HG03460 (cell line): ENCODE results near the gene ZNF302.
"Not testable (repeated sequence)": the region's sequence is repeated elsewhere in the genome, so short reads cannot be mapped to it uniquely, and the experiment has no call there.

Source experiments
- ATAC-seq: cut with Tn5 transposase; IDR thresholded peaks from one replicate; pipeline ENCODE4 v1.9.1; 2021; ENCODE audit not compliant: unreplicated experiment

ZNF302 gene

DNA sequence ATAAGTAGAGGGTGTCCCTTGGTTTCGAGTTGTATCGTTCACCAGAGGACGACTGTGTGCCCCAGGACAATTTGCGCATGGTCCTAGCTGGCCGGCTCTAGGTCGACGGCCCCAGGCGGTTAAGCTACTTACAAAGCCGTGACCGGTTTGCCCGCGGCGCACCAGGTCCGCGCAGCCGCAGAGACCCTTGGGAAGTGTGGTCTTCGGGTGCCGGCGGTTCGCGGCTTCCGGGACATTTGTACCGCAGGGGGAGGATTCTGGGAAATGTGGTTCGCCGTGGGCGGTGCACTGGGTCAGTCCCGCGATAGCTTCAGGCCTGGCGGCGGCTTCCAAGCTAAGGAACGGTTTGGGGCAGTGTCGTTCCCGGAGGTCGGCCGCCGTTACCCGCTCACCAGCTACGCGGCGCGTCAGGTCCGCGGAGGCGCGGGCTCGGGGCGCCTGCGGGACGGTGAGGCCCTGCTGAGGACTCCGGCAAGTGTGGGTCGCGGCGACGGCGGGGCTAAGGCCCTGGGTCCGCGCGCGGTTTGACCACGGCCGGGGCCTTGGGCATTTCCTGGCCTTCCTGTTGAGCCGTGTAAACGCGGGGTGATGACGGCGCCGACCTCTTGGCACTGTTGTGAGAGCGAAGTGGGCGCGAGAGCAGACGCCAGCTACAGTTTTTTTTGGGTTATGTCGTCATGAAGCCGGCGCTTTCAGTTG is at the start of gene ZNF302:
Gene ZNF302, plus strand, starts transcription at position 293 of the 699 bp plus-strand sequence. CDS start 1,127 bp downstream, outside the sequence.
- peak; percentile 83 for ATAC-seq

- ATAC-seq = no peak
These were observed 43.7 kb upstream of the ZNF302 start for GRCh38 chr19:34633802-34634201.

DNA sequence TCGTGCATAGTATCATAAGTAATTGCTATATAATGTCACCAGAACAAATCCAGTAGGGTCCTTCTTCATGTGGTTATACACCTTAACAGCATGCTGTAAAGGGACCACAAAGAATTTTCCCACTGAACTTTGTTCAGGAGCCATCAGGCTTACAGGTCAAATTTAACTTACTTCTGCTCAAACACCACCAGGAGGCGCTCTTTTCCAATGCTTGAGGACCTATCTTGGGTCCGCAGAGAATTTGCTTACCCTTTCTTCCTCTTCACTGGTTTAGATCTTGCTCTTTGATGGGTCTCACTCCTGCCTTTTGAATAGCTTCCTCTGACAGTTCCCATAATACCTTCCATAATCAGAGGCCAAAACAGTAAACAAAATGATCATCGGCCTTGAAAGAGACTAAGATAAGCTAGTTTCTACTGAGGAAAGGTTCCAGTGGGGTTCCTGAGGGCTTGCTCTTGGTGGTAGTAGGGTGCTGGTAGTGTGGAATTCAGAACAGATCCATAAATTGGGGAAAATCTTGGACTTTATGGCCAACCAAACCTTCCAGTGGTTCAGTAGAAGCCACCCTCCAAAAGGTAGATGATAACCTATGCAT is 37.9 kb upstream of the ZNF302 start:
- ATAC-seq = no peak

GRCh38 chr19:34642241-34642640 is 35.2 kb upstream of the ZNF302 start:
- ATAC-seq = no peak

GRCh38 chr19:34644991-34645461 is 32.5 kb upstream of the ZNF302 start:
- no peak for ATAC-seq

DNA sequence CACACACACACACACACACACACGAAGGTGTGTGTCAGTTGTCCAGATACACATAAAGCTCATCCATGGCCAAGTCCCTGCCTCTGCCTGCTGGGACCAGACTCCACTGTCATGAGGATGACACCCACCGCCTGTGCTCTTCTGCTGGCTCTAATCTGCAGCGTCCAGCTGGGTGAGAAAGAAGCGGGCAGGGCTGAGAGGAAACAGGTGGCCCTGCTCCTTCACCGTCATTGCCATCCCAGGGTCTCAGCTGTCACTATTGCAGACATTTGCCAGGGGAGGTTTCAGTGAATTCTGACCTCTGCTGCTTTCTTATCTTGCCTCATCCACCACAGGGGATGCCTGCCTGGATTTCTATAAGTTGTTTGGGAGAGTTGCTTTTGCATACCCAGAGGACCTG is 31.9 kb upstream of the ZNF302 start:
- ATAC-seq = no peak

DNA sequence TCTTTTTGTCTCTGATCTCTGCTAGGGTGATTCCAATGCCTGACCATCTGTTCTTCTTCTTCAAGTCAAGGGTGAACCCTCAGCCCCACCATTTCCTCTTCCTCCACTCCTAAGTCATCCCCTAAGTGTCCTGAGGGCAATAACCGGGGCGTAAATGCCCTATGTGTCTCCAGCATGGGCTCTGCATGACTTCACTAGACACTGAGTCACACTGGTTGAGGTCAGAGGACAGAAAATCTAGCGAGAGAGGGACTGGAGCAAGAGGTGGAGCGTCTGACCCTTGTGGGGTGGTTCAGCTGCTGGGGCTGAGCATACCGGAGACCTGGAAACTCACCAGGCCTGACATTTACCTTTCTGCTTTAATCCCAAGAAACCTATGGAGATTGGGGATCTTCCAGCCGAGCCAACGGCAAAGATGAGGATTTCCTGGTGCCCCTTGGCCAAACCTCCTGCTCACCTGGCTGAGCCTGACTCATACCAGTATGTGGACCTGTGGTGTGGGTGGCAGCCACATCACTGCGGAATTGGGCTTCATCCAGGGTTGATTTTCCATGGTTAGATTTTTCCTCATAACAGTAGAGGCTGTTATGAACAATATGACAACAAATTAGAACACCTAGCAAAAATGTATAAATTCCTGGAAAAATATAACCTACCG is 27.5 kb upstream of the ZNF302 start:
- no peak for ATAC-seq

DNA sequence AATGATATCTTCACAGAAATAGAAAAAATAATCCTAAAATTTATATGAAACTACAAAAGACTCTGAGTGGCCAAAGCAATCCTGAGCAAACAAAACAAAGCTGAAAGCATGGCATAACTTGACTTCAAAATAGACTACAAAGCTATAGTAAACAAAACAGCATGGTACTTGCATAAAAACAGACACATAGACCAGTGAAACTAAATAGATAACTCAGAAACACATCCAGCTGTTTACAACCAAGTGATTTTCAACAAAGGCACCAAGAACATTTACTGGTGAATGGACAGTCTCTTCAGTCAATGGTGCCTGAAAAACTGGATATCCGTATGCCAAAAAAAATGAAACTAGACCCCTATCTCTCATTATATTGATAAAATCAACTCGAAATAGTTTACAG is 25.7 kb upstream of the ZNF302 start:
- no peak for ATAC-seq

GRCh38 chr19:34654796-34655195 is 22.7 kb upstream of the ZNF302 start:
- ATAC-seq = no peak

- ATAC-seq = no peak
These were observed 21.8 kb upstream of the ZNF302 start for GRCh38 chr19:34655651-34656050.

- ATAC-seq = no peak
These were observed 16.1 kb upstream of the ZNF302 start for GRCh38 chr19:34661357-34661756.

DNA sequence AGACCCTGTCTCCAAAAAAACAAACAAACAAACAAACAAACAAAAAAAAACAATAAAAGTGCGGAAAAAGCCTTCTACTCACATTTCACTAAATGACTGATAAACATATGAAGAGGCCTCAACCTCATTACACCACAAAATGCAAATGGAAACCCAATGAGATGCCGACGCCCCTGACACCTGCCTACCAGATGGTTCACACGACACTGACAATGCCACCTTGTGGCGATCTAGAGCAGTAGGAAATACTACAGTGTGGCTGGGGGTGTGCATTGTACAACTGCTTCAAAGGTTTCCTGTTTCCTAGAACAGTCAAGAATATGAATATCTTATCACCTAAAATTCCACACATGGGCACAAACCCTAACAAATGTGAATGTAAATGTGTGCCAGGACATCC is 14.6 kb upstream of the ZNF302 start:
- ATAC-seq = no peak

DNA sequence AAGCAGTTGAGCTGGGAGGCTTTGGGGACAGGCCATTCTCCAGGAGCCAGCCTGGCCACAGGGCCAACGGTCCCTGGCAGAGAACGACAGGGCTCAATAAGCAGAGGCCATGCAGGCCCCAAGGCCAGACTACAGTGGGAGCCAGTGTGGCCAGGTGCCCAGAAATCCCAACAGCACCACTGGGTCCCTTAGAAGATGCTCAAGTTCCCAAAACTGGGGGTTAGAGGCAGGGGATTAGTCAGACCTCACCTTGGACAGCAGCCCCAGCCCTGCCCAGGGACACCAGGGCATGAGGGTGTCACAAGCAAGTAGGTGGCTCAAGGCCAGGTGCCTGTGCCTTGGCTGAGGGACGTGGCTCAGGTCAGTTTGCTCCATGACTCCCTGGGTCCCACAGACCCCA is 13.3 kb upstream of the ZNF302 start:
- no peak for ATAC-seq

- ATAC-seq = no peak
These were observed 12.6 kb upstream of the ZNF302 start for GRCh38 chr19:34664870-34665269.

- ATAC-seq = not testable (repeated sequence)
These were observed 12.2 kb upstream of the ZNF302 start for GRCh38 chr19:34665275-34665674.

DNA sequence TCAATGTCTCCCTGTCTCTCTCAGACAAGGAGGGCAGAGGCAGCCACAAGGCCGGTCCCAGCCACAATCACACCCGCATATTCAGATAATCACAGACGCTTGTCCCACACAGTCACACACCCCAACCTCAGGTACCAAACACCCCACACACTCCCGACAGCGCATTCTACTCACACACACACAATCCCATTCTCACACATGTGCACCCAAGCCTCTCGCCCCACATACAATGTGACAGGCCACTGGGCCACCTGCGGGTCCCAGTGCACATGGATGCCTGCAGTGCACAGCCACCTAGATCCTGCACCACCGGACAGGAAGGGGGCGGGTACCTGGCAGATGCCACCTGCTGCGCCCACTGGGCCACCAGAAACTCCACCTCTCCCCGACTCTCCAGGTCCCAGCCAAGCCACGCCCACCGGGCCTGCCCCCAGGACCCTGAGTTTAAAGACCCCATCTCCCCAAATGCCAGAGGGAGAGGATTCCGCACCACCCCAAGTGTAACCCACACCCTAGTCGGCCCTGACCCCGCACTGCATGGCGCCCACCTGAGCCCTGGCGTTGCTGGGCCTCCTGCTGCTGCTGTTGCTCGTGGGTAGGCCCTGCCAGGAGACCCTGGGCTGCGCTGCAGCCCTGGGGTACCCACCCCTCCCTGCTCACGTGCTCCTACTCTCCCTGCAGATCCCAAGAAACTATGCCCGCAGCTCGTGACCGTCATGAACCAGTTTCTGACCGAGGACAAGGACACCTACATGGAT is 11.1 kb upstream of the ZNF302 start:
- no peak for ATAC-seq

DNA sequence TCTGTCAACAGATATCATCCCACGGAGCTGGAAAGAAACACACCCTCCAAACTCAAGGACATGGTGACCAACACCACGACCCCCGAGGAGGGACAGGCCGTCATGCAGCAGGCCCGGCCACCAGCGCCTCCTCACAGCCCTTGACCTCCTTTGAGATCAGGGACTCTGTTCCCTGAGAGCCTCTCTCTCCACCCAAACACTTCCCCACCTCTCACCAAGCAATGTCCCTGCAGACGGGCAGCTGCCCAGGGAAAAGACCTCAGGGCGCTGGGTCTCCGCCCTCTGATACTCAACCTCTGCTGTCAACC is 10.6 kb upstream of the ZNF302 start:
- ATAC-seq = no peak

DNA sequence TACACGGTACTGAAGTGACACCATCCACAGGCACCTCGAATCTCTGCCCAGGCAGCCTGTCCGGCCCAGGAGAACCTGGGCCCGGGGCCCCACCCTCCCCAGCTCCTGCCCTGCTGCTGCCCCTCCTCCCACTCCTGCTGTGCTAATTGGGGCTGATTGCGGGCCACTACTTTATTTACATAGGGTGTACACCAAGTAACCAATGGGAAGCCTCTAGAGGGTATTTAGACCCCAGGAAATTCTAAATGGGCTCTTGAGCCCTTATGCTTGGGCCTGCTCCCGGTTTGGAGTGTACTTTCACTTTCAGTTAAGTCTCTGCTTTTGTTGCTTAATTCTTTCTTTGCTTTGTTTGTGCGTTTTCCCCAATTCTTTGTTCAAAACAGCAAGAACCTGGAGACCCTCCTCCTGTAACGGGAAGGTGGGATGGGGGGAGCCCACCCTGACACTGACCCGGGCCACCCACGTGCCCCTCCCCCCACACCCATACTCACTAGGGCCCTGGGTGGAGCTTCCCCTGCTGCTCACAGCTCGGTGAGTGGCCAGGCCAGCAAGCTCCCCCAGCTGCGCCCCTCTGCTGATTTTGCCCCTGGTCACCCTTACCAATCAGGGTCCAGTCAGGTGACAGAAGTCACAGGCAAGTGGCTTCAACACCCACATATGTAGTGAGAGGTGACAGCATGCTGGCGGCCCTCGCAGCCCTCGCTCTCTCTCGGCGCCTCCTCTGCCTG is 10.0 kb upstream of the ZNF302 start:
- no peak for ATAC-seq

- ATAC-seq = not testable (repeated sequence)
These were observed 9.3 kb upstream of the ZNF302 start for GRCh38 chr19:34668077-34668689.

DNA sequence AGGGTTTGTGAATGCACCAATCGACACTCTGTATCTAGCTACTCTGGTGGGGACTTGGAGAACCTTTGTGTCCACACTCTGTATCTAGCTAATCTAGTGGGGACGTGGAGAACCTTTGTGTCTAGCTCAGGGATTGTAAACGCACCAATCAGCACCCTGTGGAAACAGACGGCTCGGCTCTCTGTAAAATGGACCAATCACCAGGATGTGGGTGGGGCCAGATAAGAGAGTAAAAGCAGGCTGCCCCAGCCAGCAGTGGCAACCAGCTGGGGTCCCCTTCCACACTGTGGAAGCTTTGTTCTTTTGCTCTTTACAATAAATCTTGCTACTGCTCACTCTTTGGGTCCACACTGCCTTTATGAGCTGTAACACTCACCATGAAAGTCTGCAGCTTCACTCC is 8.8 kb upstream of the ZNF302 start:
- not testable (repeated sequence) for ATAC-seq

DNA sequence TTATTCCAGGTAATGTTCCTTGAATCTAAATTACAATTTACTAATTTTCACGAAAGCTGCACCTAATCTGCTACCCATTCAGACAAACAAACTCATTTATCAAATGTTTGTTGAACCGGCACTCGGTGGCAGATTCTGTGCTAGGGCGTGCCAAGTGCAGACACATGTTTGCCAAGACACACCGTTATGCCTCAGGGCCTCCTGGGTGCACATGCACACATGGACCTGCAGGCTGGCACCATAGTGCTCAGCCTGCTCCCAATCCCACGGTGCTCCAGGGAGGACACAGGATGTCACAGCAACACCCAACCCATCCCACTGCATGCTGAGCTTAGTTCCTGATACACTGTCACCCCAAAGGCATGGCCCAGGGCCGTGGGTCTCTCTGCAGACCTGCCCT is 8.2 kb upstream of the ZNF302 start:
- no peak for ATAC-seq
